Astrocyte of the spinal cord (primary cell): ENCODE measurements around the gene GGACT.

ENCODE experiments used
- DNase-seq: peaks from one replicate; pipeline ENCODE4 v3.0.0; 2011; ENCODE audit warnings: low read depth, low spot score
- H3K4me3 ChIP-seq: 2 replicates; pipeline ENCODE4 v1.5.1; 2011; ENCODE audit warnings: low read depth, mild to moderate bottlenecking, low read length, moderate library complexity
- CTCF ChIP-seq: IDR thresholded peaks from 2 replicates; pipeline ENCODE4 v1.5.1; 2012; ENCODE audit warnings: low read depth, mild to moderate bottlenecking, low read length, inconsistent platforms
- in situ Hi-C: cut with HindIII; loops from 2 replicates; pipeline ENCODE4 v1.10.0; 2017; ENCODE audit warnings: low sequenced_read_pairs

Gene GGACT

GRCh38 chr13:100506154-100506553 lies 82.4 kb downstream of the GGACT start:
- TF ChIP-seq CTCF: no peak
- in situ Hi-C loops: no loop called here
- no peak overlapping the region for H3K4me3 ChIP-seq
- DNase-seq: no peak

DNA sequence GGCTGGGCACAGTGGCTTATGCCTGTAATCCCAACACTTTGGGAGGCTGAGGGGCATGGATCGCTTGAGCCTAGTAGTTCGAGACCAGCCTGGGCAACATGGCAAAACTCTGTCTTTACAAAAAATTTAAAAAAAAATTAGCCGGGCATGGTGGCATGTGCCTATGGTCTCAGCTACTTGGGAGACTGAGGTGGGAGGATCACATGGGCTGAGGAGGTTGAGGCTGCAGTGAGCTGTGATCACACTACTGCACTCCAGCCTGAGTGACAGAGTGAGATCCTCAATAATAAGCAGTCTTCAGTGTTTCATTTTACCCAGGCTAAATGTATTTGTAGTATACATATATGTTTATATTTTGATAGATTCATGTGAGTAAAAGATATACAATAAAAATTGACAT lies 85.0 kb downstream of the GGACT start:
- H3K4me3 ChIP-seq: no peak overlapping the region
- no peak for TF ChIP-seq CTCF
- DNase-seq: no peak
- in situ Hi-C loops: no loop called here

DNA sequence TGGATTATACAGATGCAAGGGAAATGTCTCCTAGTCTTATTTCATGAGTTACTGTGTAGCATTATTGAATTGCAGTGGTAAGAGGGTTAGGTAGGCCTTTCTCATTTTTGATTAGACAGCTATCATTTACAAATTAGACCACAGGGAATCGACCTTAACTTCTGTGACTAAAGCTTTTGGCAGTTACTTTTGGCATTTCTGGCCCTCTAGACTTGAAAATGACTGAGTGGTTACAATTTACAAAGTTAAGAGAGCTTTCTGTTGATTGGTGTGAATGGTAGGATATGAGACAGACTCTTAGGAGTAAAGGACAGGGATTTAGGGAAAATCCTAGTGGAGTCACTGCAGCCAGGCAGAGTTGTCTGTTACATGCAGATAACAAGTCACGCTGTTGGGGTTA lies 86.1 kb downstream of the GGACT start:
- TF ChIP-seq CTCF: no peak
- no peak for DNase-seq
- H3K4me3 ChIP-seq: no peak overlapping the region
- in situ Hi-C loops: no loop called here

DNA sequence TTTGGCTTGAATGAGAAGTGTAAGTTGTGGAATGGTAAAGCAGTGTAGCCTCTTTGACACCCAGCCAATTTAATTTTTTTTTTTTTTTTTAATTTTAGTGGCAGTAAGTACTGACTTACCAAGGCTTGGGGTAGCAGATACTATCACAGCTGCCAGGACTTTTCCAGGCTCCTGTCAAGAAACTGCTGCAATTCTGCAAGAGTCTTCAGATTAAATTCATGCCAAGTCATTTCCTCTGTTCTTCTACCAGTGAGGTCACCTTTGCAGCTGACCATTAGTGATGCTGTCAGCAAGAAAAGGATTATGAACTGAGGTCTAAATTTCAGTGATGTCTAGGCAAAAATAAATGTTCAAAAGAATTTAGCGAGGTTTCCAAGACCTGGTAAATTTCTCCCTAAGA lies 91.2 kb downstream of the GGACT start:
- in situ Hi-C loops: no loop called here
- H3K4me3 ChIP-seq: no peak overlapping the region
- TF ChIP-seq CTCF: no peak
- peak; percentile 71 for DNase-seq

DNA sequence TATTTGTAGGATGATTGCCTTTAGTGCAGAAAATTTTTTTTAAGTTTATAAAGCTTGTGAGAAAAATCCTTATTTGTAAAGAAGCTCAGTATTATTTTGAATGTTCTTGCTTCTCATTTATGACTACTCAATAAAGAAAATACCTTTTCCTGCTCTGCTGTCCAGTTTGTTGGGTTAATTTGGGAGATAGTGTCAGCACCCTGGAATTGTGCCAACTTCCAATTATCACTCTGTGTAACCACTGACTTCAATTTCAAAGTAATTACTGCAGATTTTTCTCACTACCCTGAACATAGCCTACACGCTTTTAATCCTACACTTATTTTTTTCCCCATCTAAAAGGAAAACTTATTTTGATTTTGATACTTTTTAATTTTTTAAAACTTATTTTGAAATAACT lies 93.1 kb downstream of the GGACT start:
- no peak for TF ChIP-seq CTCF
- DNase-seq: no peak
- no peak overlapping the region for H3K4me3 ChIP-seq
- in situ Hi-C loops: no loop called here

- H3K4me3 ChIP-seq: no peak overlapping the region
- DNase-seq: no peak
- no peak for TF ChIP-seq CTCF
- in situ Hi-C loops: no loop called here
Observed at GRCh38 chr13:100493418-100493817, 95.2 kb downstream of the GGACT start.
